Neural progenitor cell (in vitro differentiated cells): Measurements from ENCODE around the gene MVD. TPM values are rescaled to one million over a fixed set of nuclear protein-coding genes. Genes with fewer than 3 reads are reported as not detected.

ENCODE experiments used
- DNase-seq: peaks from one replicate; pipeline ENCODE4 v3.0.0-alpha.2; 2016; ENCODE audit warnings: low spot score
- H2AFZ ChIP-seq: fragments of 200-600 bp; sonication (generic); replicated peaks from 2 replicates; pipeline ENCODE4 v1.6.1; 2016; ENCODE audit warnings: antibody characterized with exemption
- H3F3A ChIP-seq: fragments of 200-600 bp; sonication (generic); 2 replicates; pipeline ENCODE4 v1.6.1; 2016; ENCODE audit warnings: antibody characterized with exemption, low read depth
- H3K27ac ChIP-seq: fragments of 200-600 bp; sonication (generic); 2 replicates; pipeline ENCODE4 v1.5.1; 2016; ENCODE audit warnings: mild to moderate bottlenecking
- H3K27me3 ChIP-seq: fragments of 200-600 bp; sonication (generic); 2 replicates; pipeline ENCODE4 v1.6.1; 2016; ENCODE audit warnings: mild to moderate bottlenecking, moderate library complexity
- H3K36me3 ChIP-seq: fragments of 200-600 bp; sonication (generic); 2 replicates; pipeline ENCODE4 v1.5.1; 2016
- H3K4me1 ChIP-seq: fragments of 200-600 bp; sonication (generic); 2 replicates; pipeline ENCODE4 v1.6.1; 2016; ENCODE audit warnings: mixed run types
- H3K4me2 ChIP-seq: fragments of 200-600 bp; sonication (generic); 2 replicates; pipeline ENCODE4 v1.6.1; 2016
- H3K4me3 ChIP-seq: fragments of 200-600 bp; sonication (generic); 2 replicates; pipeline ENCODE4 v1.5.1; 2016
- H3K79me2 ChIP-seq: fragments of 200-600 bp; sonication (generic); 2 replicates; pipeline ENCODE4 v1.6.1; 2016; ENCODE audit warnings: low read depth
- H3K9ac ChIP-seq: fragments of 200-600 bp; sonication (generic); 2 replicates; pipeline ENCODE4 v1.6.1; 2016
- H3K9me3 ChIP-seq: fragments of 200-600 bp; sonication (generic); 2 replicates; pipeline ENCODE4 v1.5.1; 2016; ENCODE audit warnings: low read depth
- H4K20me1 ChIP-seq: fragments of 200-600 bp; sonication (generic); 2 replicates; pipeline ENCODE4 v1.6.1; 2016; ENCODE audit warnings: low read depth
- H3K27ac Mint-ChIP-seq: 3 replicates; pipeline ENCODE4 v1.8.0; 2021; ENCODE audit warnings: mixed read lengths
- H3K27me3 Mint-ChIP-seq: 2 replicates; pipeline ENCODE4 v1.8.0; 2022; ENCODE audit warnings: low read depth, mild to moderate bottlenecking, inconsistent platforms, moderate library complexity, mixed read lengths; ENCODE audit not compliant: insufficient read depth
- H3K36me3 Mint-ChIP-seq: 3 replicates; pipeline ENCODE4 v1.8.0; 2021; ENCODE audit warnings: mixed read lengths
- H3K4me1 Mint-ChIP-seq: 3 replicates; pipeline ENCODE4 v1.8.0; 2021; ENCODE audit warnings: mixed read lengths
- H3K4me3 Mint-ChIP-seq: 3 replicates; pipeline ENCODE4 v1.8.0; 2021; ENCODE audit warnings: mild to moderate bottlenecking, moderate library complexity, mixed read lengths
- H3K9me3 Mint-ChIP-seq: 3 replicates; pipeline ENCODE4 v1.8.0; 2020; ENCODE audit warnings: mixed read lengths
- EZH2 ChIP-seq: fragments of 200-600 bp; sonication (generic); IDR thresholded peaks from 2 replicates; pipeline ENCODE4 v1.6.1; 2017; ENCODE audit warnings: antibody characterized with exemption, mild to moderate bottlenecking, moderate library complexity
- EZH2phosphoT487 ChIP-seq: fragments of 200-600 bp; sonication (generic); IDR thresholded peaks from 2 replicates; pipeline ENCODE4 v1.6.1; 2017; ENCODE audit warnings: antibody characterized with exemption
- total RNA-seq: library from RNA; depleted of rRNA; stranded (reverse); fragments of >200 nt; gene quantifications from 2 replicates; pipeline ENCODE4 v1.2.3, GENCODE V29; 2015; ENCODE audit warnings: low replicate concordance
- TF ChIP-seq, protein P1 (sequence below): fragments of 200-600 bp; sonication (generic); IDR thresholded peaks from 2 replicates; pipeline ENCODE4 v1.5.1; 2017; ENCODE audit warnings: antibody characterized with exemption, mild to moderate bottlenecking

The MVD gene
- total RNA-seq, 1 donor from 2014 or later = 12.7 TPM

- Histone ChIP-seq H3K4me3 (no peak overlapping the region), H3K9ac (no peak overlapping the region), H3K79me2 (no peaks in the 10 kb centered on the region), H3K27ac (no peak overlapping the region), H3K9me3 (no peaks in the 10 kb centered on the region), H2AFZ (no peak overlapping the region), H3K4me1 (no peaks in the 10 kb centered on the region), H4K20me1 (no peaks in the 10 kb centered on the region), H3K36me3 (no peaks in the 10 kb centered on the region), H3K27me3 (no peaks in the 10 kb centered on the region), H3K4me2 (no peak overlapping the region), H3F3A (no peaks in the 10 kb centered on the region)
- Mint-ChIP-seq H3K27ac (no peak overlapping the region), H3K9me3 (no peaks in the 10 kb centered on the region), H3K27me3 (peaks cover 4% of the 10 kb centered on the region), H3K36me3 (no peaks in the 10 kb centered on the region), H3K4me1 (no peaks in the 10 kb centered on the region), H3K4me3 (no peak overlapping the region)
- TF ChIP-seq EZH2 = no peak
- no peak for TF ChIP-seq EZH2phosphoT487
- TF ChIP-seq, protein P1, sequence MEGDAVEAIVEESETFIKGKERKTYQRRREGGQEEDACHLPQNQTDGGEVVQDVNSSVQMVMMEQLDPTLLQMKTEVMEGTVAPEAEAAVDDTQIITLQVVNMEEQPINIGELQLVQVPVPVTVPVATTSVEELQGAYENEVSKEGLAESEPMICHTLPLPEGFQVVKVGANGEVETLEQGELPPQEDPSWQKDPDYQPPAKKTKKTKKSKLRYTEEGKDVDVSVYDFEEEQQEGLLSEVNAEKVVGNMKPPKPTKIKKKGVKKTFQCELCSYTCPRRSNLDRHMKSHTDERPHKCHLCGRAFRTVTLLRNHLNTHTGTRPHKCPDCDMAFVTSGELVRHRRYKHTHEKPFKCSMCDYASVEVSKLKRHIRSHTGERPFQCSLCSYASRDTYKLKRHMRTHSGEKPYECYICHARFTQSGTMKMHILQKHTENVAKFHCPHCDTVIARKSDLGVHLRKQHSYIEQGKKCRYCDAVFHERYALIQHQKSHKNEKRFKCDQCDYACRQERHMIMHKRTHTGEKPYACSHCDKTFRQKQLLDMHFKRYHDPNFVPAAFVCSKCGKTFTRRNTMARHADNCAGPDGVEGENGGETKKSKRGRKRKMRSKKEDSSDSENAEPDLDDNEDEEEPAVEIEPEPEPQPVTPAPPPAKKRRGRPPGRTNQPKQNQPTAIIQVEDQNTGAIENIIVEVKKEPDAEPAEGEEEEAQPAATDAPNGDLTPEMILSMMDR = no peak
- DNase-seq = no peak
These were observed 32.9 kb upstream of the MVD start for GRCh38 chr16:88695753-88696152.

GRCh38 chr16:88695218-88695617 is 32.3 kb upstream of the MVD start:
- no peak for TF ChIP-seq EZH2phosphoT487
- no peak for TF ChIP-seq EZH2
- TF ChIP-seq, protein P1 = no peak
- no peak overlapping the region for H3K27ac Mint-ChIP-seq

GRCh38 chr16:88694221-88695087 is 31.6 kb upstream of the MVD start:
- Mint-ChIP-seq H3K27me3 (peaks cover 4% of the 10 kb centered on the region), H3K9me3 (no peaks in the 10 kb centered on the region), H3K36me3 (no peaks in the 10 kb centered on the region), H3K4me1 (no peaks in the 10 kb centered on the region), H3K4me3 (no peak overlapping the region), H3K27ac (no peak overlapping the region)
- Histone ChIP-seq H2AFZ (no peak overlapping the region), H3K79me2 (no peaks in the 10 kb centered on the region), H3K36me3 (no peaks in the 10 kb centered on the region), H3K9me3 (no peaks in the 10 kb centered on the region), H3K27me3 (peaks cover under 1% of the 10 kb centered on the region), H3F3A (no peaks in the 10 kb centered on the region), H3K27ac (no peak overlapping the region), H3K4me3 (no peak overlapping the region), H4K20me1 (no peaks in the 10 kb centered on the region), H3K4me2 (no peak overlapping the region), H3K9ac (no peak overlapping the region), H3K4me1 (no peaks in the 10 kb centered on the region)
- TF ChIP-seq EZH2phosphoT487 (no peak), EZH2 (no peak)
- TF ChIP-seq, protein P1 = no peak
- DNase-seq = no peak

More at GRCh38 chr16:88695218-88695617, 32.3 kb upstream of the MVD start:
- no peak overlapping the region for H3K4me2 ChIP-seq
- H3K9ac ChIP-seq = no peak overlapping the region
- H4K20me1 ChIP-seq = no peaks in the 10 kb centered on the region
- DNase-seq = no peak
- no peaks in the 10 kb centered on the region for H3F3A ChIP-seq
- Mint-ChIP-seq H3K36me3 (no peaks in the 10 kb centered on the region), H3K27me3 (peaks cover 4% of the 10 kb centered on the region), H3K4me3 (no peak overlapping the region), H3K9me3 (no peaks in the 10 kb centered on the region), H3K4me1 (no peaks in the 10 kb centered on the region)
- H3K27ac ChIP-seq = no peak overlapping the region
- H3K9me3 ChIP-seq = no peaks in the 10 kb centered on the region
- H3K79me2 ChIP-seq = no peaks in the 10 kb centered on the region
- no peaks in the 10 kb centered on the region for H3K36me3 ChIP-seq
- H3K4me1 ChIP-seq = no peaks in the 10 kb centered on the region
- H2AFZ ChIP-seq = no peak overlapping the region
- no peak overlapping the region for H3K4me3 ChIP-seq
- no peaks in the 10 kb centered on the region for H3K27me3 ChIP-seq
